Uterine smooth muscle cell (primary cell): ENCODE measurements around the gene SVIP. TPM values are rescaled to one million over a fixed set of nuclear protein-coding genes. Genes with fewer than 3 reads are reported as not detected.

Experiments used
- total RNA-seq: library from RNA; depleted of rRNA; stranded (reverse); fragments of >200 nt; gene quantifications from 2 replicates; pipeline ENCODE4 v1.2.3, GENCODE V29; 2014

Gene SVIP, protein sequence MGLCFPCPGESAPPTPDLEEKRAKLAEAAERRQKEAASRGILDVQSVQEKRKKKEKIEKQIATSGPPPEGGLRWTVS
- total RNA-seq, result 4.6 and 8.6 TPM in 2 replicates

DNA sequence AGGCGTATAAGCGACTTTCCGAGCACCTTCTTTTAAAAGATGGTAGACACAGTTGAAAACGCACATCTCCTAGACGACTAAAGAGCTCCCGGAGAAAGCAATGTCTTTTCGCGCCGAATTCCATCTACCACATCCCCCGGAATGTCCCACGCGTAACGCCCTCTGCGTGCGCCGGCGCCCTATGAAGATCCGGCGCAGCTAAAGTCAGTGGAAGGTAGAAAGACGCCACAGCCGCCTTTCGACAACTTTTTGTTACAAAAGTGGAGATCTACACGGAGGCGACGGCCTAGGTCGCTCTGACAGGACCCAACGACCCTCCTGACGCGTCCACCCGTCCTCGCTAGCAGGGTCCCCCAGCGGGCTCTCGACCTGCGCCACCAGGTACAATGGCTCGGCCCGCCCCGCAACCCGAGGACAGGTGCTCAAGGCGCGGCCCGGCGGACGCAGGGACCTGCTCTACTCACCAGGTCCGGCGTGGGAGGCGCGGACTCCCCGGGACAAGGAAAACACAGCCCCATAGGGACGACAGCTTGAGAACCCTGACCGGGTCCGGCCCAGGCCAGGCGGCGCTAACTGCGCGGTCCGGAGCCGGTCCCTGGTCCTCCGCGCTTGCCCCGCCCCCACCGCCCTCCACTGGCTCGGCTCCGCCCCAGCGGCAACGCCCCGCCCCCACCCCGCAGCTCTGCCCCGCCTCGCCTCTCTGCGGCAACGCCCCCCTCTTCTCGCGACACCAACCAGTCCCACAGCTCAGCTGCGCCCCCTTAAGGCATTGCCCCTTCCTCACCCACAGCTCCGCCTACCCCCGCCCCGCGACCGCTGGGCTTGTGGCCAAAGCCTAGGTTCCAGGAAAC is at the start of gene SVIP:
SVIP (minus strand) TSS at position 571 of the 851 bp plus-strand sequence; CDS start at position 518, 53 bp downstream.

DNA sequence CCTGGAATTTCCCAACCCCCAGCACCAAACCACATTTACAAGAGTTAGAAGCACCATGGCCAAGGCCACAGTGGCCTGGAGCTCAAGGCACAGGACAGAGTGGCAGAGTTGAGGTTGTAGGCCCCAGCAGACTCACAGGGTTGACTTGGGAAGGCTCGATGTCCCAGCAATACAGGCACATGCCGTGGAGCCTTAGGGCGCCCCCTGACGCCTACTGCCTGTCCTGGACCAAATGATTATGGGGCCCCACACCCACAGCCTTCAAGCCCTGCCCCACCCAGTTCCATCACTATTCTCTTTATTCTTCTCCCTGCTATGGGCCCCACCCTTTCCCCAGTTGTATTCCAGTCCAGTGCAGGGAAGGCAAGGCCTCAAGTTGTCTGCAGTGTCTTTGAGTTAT is 30.6 kb upstream of the SVIP start, which contains the start of gene CCDC179:
CCDC179 (minus strand) TSS at position 234 of the 400 bp plus-strand sequence; CDS start at position 181, 53 bp downstream.

Other genes with a start within 250 kb of the SVIP start
- gene FANCF, start 204.0 kb downstream of the SVIP start, total RNA-seq, result 12.3 and 15.4 TPM in 2 replicates
- 1.4 and 1.6 TPM in 2 replicates for gene GAS2, start 163.2 kb downstream of the SVIP start, total RNA-seq
- gene CCDC179, start 30.7 kb upstream of the SVIP start, total RNA-seq, result not detected in 2 replicates